HepG2 (cell line): ENCODE data around the gene CCDC102B.

Source experiments
- AKAP8 ChIP-seq: sonication (generic); formaldehyde crosslinking; IDR thresholded peaks from 2 replicates; pipeline ENCODE4 v1.5.1; 2020; ENCODE audit warnings: mild to moderate bottlenecking, missing genetic modification reagents
- ARNTL ChIP-seq: sonication (generic); formaldehyde crosslinking; IDR thresholded peaks from 2 replicates; pipeline ENCODE4 v1.4.0; 2020; ENCODE audit warnings: mild to moderate bottlenecking, missing genetic modification reagents
- EP300 ChIP-seq, 3 experiments: sonication (generic) in 1 of 3; formaldehyde crosslinking in 1 of 3; IDR thresholded peaks; 2 replicates each; pipeline versions ENCODE4 v1.5.1 to v1.6.1; 2011 to 2020; ENCODE audit warnings: low read depth in 2 of 3, low read length in 2 of 3, borderline replicate concordance in 1 of 3, improper control_type of control experiment in 1 of 3, mild to moderate bottlenecking in 1 of 3, missing genetic modification reagents in 1 of 3, moderate library complexity in 1 of 3
- FOSL1 ChIP-seq: sonication (generic); formaldehyde crosslinking; IDR thresholded peaks from 2 replicates; pipeline ENCODE4 v1.9.0; 2021; ENCODE audit warnings: missing genetic modification reagents, borderline replicate concordance
- FOXP1 ChIP-seq, 2 experiments: fragments of 450-650 bp in 1 of 2; IDR thresholded peaks; 2 replicates each; pipeline ENCODE4 v1.6.1; 2017 to 2018; ENCODE audit warnings: antibody characterized with exemption in 1 of 2
- NR2F6 ChIP-seq, 2 experiments: IDR thresholded peaks; 2 replicates each; pipeline ENCODE4 v1.6.1; 2016; ENCODE audit warnings: antibody characterized with exemption in 1 of 2, mild to moderate bottlenecking in 1 of 2
- PRPF4 ChIP-seq: fragments of 200-400 bp; formaldehyde crosslinking; IDR thresholded peaks from 2 replicates; pipeline ENCODE4 v1.6.1; 2016; ENCODE audit warnings: low read length, low read depth; ENCODE audit not compliant: poor library complexity, severe bottlenecking
- TAF1 ChIP-seq: sonication (generic); formaldehyde crosslinking; IDR thresholded peaks from 2 replicates; pipeline ENCODE4 v1.4.0; 2020; ENCODE audit warnings: missing genetic modification reagents
- TF ChIP-seq, protein P1 (sequence below): sonication (generic); formaldehyde crosslinking; IDR thresholded peaks from 2 replicates; pipeline ENCODE4 v1.5.0; 2020; ENCODE audit warnings: mild to moderate bottlenecking, missing genetic modification reagents, moderate library complexity

DNA sequence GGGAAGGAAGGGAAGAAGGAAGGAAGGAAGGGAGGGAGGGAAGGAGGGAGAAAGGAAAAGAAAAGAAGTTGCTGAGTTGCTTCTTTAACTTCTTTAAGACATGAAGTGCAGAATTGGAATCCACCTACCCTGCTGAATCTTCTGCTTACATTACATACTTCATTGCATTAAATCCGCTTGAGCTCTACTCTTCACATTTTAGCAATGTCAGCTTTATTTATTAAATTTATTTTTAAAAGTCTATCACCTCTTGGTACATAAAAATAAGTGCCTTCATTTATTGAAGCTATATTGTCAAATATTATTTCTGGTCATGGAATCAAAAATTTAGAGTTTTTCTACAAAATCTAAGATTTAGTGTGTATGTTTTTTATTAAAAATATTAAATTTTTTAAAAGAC lies 284.6 kb downstream of the CCDC102B start:
- TF ChIP-seq EP300 (IDR thresholded peaks at IDR 0.05; ENCODE audit: low read depth in 2 of 2, low read length in 2 of 2) (no peak), EP300 (CRISPR knock-in tag; IDR thresholded peaks at IDR 0.05; ENCODE audit: borderline replicate concordance) (no peak), AKAP8 (CRISPR knock-in tag) (no peak), FOSL1 (CRISPR knock-in tag) (no peak), PRPF4 (no peak), NR2F6 (IDR thresholded peaks at IDR 0.05) (no peak), NR2F6 (CRISPR knock-in tag; IDR thresholded peaks at IDR 0.05) (no peak), TAF1 (CRISPR knock-in tag) (no peak), FOXP1 (IDR thresholded peaks at IDR 0.05) (no peak), FOXP1 (CRISPR knock-in tag; IDR thresholded peaks at IDR 0.05) (no peak), ARNTL (CRISPR knock-in tag) (no peak)
- TF ChIP-seq, protein P1, sequence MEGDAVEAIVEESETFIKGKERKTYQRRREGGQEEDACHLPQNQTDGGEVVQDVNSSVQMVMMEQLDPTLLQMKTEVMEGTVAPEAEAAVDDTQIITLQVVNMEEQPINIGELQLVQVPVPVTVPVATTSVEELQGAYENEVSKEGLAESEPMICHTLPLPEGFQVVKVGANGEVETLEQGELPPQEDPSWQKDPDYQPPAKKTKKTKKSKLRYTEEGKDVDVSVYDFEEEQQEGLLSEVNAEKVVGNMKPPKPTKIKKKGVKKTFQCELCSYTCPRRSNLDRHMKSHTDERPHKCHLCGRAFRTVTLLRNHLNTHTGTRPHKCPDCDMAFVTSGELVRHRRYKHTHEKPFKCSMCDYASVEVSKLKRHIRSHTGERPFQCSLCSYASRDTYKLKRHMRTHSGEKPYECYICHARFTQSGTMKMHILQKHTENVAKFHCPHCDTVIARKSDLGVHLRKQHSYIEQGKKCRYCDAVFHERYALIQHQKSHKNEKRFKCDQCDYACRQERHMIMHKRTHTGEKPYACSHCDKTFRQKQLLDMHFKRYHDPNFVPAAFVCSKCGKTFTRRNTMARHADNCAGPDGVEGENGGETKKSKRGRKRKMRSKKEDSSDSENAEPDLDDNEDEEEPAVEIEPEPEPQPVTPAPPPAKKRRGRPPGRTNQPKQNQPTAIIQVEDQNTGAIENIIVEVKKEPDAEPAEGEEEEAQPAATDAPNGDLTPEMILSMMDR (CRISPR knock-in tag) = no peak
